Measurements from ENCODE around the gene MCTP1. TPM values are rescaled to one million over a fixed set of nuclear protein-coding genes. Genes with fewer than 3 reads are reported as not detected.

Gene MCTP1
- total and polyA plus RNA-seq, 2 of the 8 experiments (the other 6 are each of a cell fraction or from before 2014, with no cell fraction given), result 0.56 to 3.4 TPM

GRCh38 chr5:94692581-94692980 lies 592.3 kb downstream of the MCTP1 start:
- Histone ChIP-seq H4K91ac (replicated peaks; ENCODE audit: insufficient read length, low read length) (no peak overlapping the region), H3K4ac (replicated peaks; ENCODE audit: insufficient read length, low read depth, low read length) (no peak overlapping the region), H3K27ac (ENCODE audit: low read depth, low read length) (no peak overlapping the region), H3K14ac (ENCODE audit: insufficient read length) (no peak overlapping the region), H3K79me2 (ENCODE audit: control insufficient read depth in 1 of 2, insufficient read depth in 2 of 2, low read length in 2 of 2) (no peaks in the 10 kb centered on the region), H4K8ac (ENCODE audit: extremely low read depth, insufficient read depth, low read length) (no peak overlapping the region), H3K18ac (ENCODE audit: extremely low read depth, low read length) (no peak overlapping the region), H3K9ac (replicated peaks in 1 of 4; ENCODE audit: extremely low read depth in 1 of 4, low read depth in 3 of 4, low read length in 3 of 4) (no peak overlapping the region), H2AK5ac (ENCODE audit: low read depth, low read length) (no peak overlapping the region), H3K9me3 (ENCODE audit: insufficient read depth in 2 of 2, low read depth in 1 of 2, low read length in 1 of 2) (no peaks in the 10 kb centered on the region), H3K4me2 (ENCODE audit: insufficient read depth in 1 of 2, low read depth in 2 of 2, low read length in 2 of 2) (no peak overlapping the region), H3K79me1 (ENCODE audit: low read depth, low read length) (no peaks in the 10 kb centered on the region), H3K4me1 (replicated peaks in 1 of 4; ENCODE audit: control insufficient read depth in 3 of 4, insufficient read depth in 4 of 4, low read length in 3 of 4) (no peaks in the 10 kb centered on the region), H2BK20ac (ENCODE audit: low read length) (no peak overlapping the region), H2BK15ac (ENCODE audit: low read length) (no peak overlapping the region), H2BK12ac (ENCODE audit: low read depth, low read length) (no peak overlapping the region), H2AFZ (ENCODE audit: low read length) (no peak overlapping the region), H2BK120ac (replicated peaks; ENCODE audit: low read depth, low read length) (no peak overlapping the region), H3K36me3 (ENCODE audit: control insufficient read depth in 2 of 4, insufficient read depth in 4 of 4, low read length in 3 of 4) (peaks cover 0 to 39% (median 0%) of the 10 kb centered on the region in 4 experiments; a peak in 4 of 8 replicates), H3K27me3 (replicated peaks in 1 of 4; ENCODE audit: control insufficient read depth in 3 of 4, extremely low read depth in 1 of 4, insufficient read depth in 3 of 4, low read length in 3 of 4) (peaks cover 0 to 1% (median 0%) of the 10 kb centered on the region in 4 experiments; a peak in 1 of 7 replicates), H4K5ac (ENCODE audit: insufficient read length, low read depth, low read length) (no peak overlapping the region), H3K23me2 (ENCODE audit: low read depth, low read length) (no peaks in the 10 kb centered on the region), H3K23ac (ENCODE audit: insufficient read length) (no peak overlapping the region), H4K20me1 (replicated peaks in 1 of 2; ENCODE audit: control insufficient read depth in 1 of 2, insufficient read depth in 2 of 2, low read length in 2 of 2) (no peaks in the 10 kb centered on the region), H3K4me3 (ENCODE audit: extremely low read depth in 1 of 4, insufficient read depth in 2 of 4, low read depth in 3 of 4, low read length in 4 of 4) (no peak overlapping the region), H2BK5ac (ENCODE audit: low read depth, low read length) (no peak overlapping the region), H3K56ac (replicated peaks; ENCODE audit: insufficient read length, low read depth, low read length) (no peak overlapping the region)
- POLR2A ChIA-PET (ENCODE audit: partially characterized antibody), result interaction anchor here (0.7 kb wide), 1 partner anchor 79 kb away, joined by 3 read pairs; no protein-coding TSS in a partner anchor
- 59% methylated on average over 3 of the region's 3 CpGs; no CpG with 5 or more reads in 1 of the 2 experiments for WGBS, 2 experiments (ENCODE audit: extremely low coverage in 1 of 2, insufficient coverage in 1 of 2, insufficient read length in 1 of 2, insufficient replicate concordance in 2 of 2, low coverage in 1 of 2, low lambda C conversion rate in 2 of 2, missing lambda C conversion rate in 1 of 2)
- DNase-seq (ENCODE audit: low read depth in 1 of 2, low spot score in 2 of 2), result no peak
- CTCF ChIA-PET (ENCODE audit: partially characterized antibody), result interaction anchor here (0.6 to 1.3 kb wide), 9 partner anchors 16 to 1114 kb away, joined by 3 to 5 read pairs (median 3); no protein-coding TSS in a partner anchor
- peak; percentile 19 for FAIRE-seq
- TF ChIP-seq RFX5 (IDR thresholded peaks at IDR 0.05; ENCODE audit: borderline replicate concordance, low read depth, low read length) (no peak), SP1 (IDR thresholded peaks at IDR 0.05; ENCODE audit: low read depth, low read length) (no peak), EP300 (IDR thresholded peaks at IDR 0.05; ENCODE audit: borderline replicate concordance in 1 of 2, low read depth in 2 of 2, low read length in 2 of 2) (no peak), TEAD4 (IDR thresholded peaks at IDR 0.05; ENCODE audit: low read depth, low read length) (no peak), RNF2 (IDR thresholded peaks at IDR 0.05; ENCODE audit: borderline replicate concordance, low read depth, low read length, missing control alignments, poor library complexity, severe bottlenecking) (no peak), SUZ12 (IDR thresholded peaks at IDR 0.05; ENCODE audit: low read length) (no peak), ASH2L (IDR thresholded peaks at IDR 0.05; ENCODE audit: low read length) (no peak), BRCA1 (IDR thresholded peaks at IDR 0.05; ENCODE audit: low read depth, low read length) (no peak), USF2 (IDR thresholded peaks at IDR 0.05; ENCODE audit: low read length) (no peak), EGR1 (IDR thresholded peaks at IDR 0.05; ENCODE audit: borderline replicate concordance, low read depth, low read length) (no peak), TCF12 (IDR thresholded peaks at IDR 0.05; ENCODE audit: low read depth, low read length) (no peak), CBX8 (IDR thresholded peaks at IDR 0.05; ENCODE audit: borderline replicate concordance, low read depth, low read length) (no peak), SRF (IDR thresholded peaks at IDR 0.05; ENCODE audit: low read depth, low read length) (no peak)

All from H1 (cell line).